SH-SY5Y (cell line): Measurements from ENCODE around the gene THBD.

Experiments used
- GATA2 ChIP-seq: IDR thresholded peaks from 2 replicates; pipeline ENCODE4 v1.6.1; 2011; ENCODE audit warnings: mild to moderate bottlenecking, low read depth, low read length
- GATA3 ChIP-seq: IDR thresholded peaks from 2 replicates; pipeline ENCODE4 v1.6.1; 2011; ENCODE audit warnings: low read depth, mild to moderate bottlenecking, low read length, moderate library complexity

THBD gene

GRCh38 chr20:23039885-23040508 lies 9.5 kb downstream of the THBD start:
- TF ChIP-seq GATA3 (no peak), GATA2 (no peak)

GRCh38 chr20:23039136-23039875 lies 10.2 kb downstream of the THBD start:
- TF ChIP-seq GATA3 = no peak
- no peak for TF ChIP-seq GATA2

GRCh38 chr20:23037017-23037481 lies 12.4 kb downstream of the THBD start:
- TF ChIP-seq GATA2 (no peak), GATA3 (no peak)

DNA sequence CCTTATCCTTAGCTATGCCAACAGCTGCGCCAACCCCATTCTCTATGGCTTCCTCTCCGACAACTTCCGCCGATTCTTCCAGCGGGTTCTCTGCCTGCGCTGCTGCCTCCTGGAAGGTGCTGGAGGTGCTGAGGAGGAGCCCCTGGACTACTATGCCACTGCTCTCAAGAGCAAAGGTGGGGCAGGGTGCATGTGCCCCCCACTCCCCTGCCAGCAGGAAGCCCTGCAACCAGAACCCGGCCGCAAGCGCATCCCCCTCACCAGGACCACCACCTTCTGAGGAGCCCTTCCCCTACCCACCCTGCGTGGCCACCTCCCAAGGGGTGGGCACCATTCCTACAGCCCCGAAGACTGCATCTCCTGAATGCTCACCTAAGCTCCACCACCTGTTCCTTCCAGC lies 13.1 kb downstream of the THBD start:
- TF ChIP-seq GATA2 (no peak), GATA3 (no peak)

DNA sequence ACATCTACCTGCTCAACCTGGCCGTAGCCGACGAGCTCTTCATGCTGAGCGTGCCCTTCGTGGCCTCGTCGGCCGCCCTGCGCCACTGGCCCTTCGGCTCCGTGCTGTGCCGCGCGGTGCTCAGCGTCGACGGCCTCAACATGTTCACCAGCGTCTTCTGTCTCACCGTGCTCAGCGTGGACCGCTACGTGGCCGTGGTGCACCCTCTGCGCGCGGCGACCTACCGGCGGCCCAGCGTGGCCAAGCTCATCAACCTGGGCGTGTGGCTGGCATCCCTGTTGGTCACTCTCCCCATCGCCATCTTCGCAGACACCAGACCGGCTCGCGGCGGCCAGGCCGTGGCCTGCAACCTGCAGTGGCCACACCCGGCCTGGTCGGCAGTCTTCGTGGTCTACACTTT lies 13.7 kb downstream of the THBD start:
- TF ChIP-seq GATA2 (no peak), GATA3 (no peak)

DNA sequence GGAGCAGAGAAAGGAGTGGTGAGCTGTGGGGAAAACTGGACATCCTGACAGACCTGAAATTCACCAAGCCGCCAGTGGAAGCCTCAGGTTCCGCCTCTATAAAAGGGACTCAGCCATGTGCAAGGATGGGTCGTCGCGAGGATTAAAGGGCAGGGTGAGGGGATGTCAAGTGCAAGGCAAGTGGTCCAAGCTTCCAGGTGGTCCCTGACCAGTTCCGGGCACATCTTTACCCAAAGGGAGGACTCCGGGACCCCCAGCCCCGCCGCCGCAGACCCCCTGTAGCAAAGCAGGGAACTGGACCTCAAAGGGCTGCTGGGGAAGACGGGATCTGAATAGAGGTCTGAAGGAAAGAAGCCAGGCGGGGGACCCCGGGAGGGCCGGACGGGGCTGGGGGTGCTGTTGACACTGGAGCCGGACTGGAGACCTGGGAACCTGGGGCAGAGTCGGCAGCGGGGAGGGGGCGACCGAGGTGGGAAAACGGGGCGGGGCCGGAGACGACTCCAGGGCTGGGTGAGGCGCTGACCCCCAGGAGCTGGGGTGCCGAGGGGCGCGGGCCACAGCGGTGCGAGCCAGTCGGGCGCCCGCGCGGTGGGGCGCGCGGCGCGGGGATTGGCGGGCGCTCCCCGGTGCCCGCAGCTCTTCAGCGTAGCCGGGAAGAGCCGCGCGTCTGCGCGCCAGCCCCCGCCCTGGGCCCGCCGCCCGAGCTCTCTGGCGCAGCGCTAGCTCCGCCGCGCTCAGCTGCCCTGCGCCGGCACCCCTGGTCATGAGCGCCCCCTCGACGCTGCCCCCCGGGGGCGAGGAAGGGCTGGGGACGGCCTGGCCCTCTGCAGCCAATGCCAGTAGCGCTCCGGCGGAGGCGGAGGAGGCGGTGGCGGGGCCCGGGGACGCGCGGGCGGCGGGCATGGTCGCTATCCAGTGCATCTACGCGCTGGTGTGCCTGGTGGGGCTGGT lies 14.5 kb downstream of the THBD start, which contains the start of gene SSTR4:
Gene SSTR4 (plus strand): TSS at position 592 of the 951 bp plus-strand sequence. CDS start 172 bp downstream, at position 764.
- TF ChIP-seq GATA3 = no peak
- TF ChIP-seq GATA2 = no peak

DNA sequence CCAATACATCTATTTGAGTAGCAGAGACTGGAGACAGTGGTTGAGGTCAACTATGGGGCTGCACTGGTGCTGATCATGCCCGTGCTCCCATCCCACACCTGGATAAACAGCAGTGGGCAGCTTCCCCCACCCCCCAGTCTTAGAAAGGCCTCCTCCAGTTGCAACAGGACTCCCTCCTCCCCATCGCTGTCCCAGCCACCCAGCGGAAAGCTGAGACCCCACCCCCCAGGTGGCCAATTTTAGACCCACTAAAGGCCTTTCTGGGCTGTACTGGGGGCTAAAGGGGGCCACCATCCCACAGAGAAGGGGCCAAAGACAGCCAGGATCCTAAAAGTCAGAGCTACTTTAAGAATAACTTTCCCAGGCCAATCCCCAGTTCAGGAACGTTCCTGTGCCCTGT lies 15.6 kb downstream of the THBD start:
- TF ChIP-seq GATA2 (no peak), GATA3 (no peak)

DNA sequence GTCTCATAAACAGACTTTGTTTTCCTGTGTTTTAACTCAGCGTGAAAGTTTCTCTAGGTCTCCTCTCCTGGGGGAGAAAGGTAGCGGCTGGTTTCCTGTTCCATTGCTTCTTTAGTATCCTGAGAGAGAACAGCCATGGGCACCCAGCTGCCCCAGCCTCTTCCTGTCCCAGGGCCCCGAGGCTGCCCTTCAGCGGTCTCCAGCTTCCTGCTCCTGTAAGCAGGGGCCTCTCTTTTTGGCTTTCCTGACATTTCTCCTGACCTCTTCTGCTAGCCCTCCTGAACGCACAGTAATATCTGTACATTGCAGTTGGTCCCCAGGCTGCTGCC lies 16.8 kb downstream of the THBD start:
- TF ChIP-seq GATA3 (no peak), GATA2 (no peak)

- no peak for TF ChIP-seq GATA3
Observed at GRCh38 chr20:23032056-23032749, 17.3 kb downstream of the THBD start.

GRCh38 chr20:23031346-23031745 lies 18.1 kb downstream of the THBD start:
- TF ChIP-seq GATA2 (no peak), GATA3 (no peak)

GRCh38 chr20:23029324-23029723 lies 20.1 kb downstream of the THBD start:
- no peak for TF ChIP-seq GATA3
- TF ChIP-seq GATA2 = no peak

DNA sequence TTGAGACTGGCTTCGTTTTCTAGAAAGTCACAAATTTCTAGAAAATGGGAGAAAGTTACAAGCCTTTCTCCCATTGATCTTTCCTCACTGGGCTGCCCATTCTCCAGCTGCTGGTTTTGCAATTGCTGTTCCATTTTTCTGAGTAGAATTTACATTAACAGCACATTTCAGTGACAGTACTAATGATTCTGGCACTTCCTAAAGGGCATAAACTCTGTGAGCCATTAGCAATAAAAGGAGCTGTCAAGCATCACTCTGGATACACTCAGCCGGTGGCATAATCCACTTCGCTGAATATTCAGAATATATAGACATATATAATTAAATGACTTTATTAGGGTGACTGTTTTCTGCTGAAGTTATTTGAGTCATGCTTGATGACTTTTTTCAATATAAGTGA lies 21.1 kb downstream of the THBD start:
- TF ChIP-seq GATA3 (no peak), GATA2 (no peak)

DNA sequence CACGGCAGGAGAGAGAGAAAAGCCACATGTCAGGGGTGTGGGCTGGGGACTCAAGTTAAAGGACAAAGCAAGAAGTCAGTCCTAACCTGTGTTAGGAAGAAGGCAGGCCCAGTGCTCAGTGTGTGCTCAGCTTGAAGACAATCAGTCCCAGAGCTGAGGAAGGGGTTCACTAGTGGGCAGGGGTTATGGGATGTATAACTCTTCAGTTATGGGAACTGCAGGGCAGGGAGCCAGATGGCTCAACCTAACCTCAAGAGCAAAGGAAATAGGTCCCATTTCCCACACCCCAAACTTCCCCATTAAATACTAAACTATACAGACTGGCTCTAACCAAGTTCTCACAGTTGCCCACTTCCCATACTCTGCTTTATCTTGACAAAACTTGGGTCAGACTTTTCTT lies 21.8 kb downstream of the THBD start:
- no peak for TF ChIP-seq GATA3
- no peak for TF ChIP-seq GATA2

DNA sequence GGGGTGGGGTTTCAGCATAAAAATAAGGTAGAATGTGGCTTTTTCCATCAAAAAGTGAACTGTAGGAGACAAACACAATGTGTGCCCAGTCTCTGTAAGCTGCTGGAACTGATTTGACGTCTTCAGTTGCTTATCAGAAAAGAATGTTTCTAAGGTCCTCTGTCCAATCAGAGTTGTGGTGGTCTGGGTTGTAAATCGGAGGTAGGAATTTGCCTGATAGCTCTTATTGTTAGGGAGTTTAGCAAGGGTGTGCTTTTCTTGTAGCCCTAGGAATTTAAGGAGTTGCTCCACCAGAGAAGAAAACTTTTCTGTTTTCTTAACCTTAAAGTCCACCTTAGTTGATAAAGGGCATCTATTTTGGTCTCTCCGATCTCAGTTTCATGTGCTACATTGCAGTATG lies 24.8 kb downstream of the THBD start:
- TF ChIP-seq GATA2 (no peak), GATA3 (no peak)
